ENCODE data around the gene NPM1. TPM values are rescaled to one million over a fixed set of nuclear protein-coding genes. Genes with fewer than 3 reads are reported as not detected.

Gene NPM1
- total and polyA plus RNA-seq, 9 donors = 953 to 1,914 (median 1,097) TPM

DNA sequence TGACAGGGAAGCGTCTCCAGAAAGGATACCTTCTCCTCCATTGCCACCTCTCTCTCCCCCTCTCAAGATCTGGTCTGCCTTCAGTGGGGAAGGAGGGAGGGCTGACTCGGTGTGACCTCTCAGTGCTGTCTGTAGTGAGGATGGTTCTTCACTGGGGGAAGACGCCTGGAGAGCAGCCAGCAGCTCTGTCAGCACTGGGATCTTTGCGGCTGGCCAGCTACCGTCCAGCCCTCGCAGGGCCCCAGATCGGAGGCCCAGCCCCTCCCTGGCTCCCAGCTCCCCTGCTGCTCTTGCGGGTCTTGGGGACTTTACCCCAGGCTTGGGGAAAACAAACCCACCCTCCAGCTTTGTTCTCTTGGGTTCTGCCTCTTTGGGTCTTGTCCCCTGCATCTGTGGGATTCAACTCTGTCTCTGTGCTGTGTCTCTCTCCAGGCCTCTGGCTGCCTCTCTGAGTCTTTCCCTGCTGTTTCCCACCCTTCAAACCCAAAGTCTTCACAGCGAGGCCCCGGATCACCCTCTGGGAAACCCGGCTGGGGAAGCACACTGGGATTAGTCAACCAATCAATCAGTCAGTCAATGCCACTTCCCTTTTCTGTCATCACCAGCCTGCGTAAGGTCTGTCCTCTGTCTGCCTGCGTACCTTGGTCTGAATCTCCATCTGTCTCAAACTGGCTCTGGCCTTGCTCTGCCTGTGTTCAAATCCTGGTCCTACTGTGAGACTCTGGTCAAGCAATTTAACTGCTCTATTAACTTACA is 54.8 kb downstream of the NPM1 start:
- peak; percentile 78 for DNase-seq
- no peak overlapping the region for H3K4me3 ChIP-seq (ENCODE audit: low read length)
- WGBS (ENCODE audit: insufficient coverage) = 37% methylated on average over 11 of the region's 13 CpGs
- H3K4me1 ChIP-seq (ENCODE audit: control insufficient read depth, insufficient read depth, low read length) = peaks cover 27% of the 10 kb centered on the region
- no peak overlapping the region for H3K27ac ChIP-seq (ENCODE audit: low read length)
- no peaks in the 10 kb centered on the region for H3K27me3 ChIP-seq (ENCODE audit: control insufficient read depth, insufficient read depth, low read length)
- H3K36me3 ChIP-seq (ENCODE audit: control insufficient read depth, insufficient read depth, low read length) = peaks cover 3% of the 10 kb centered on the region
- H3K9me3 ChIP-seq (replicated peaks; ENCODE audit: control insufficient read depth, low read depth, low read length) = no peaks in the 10 kb centered on the region

DNA sequence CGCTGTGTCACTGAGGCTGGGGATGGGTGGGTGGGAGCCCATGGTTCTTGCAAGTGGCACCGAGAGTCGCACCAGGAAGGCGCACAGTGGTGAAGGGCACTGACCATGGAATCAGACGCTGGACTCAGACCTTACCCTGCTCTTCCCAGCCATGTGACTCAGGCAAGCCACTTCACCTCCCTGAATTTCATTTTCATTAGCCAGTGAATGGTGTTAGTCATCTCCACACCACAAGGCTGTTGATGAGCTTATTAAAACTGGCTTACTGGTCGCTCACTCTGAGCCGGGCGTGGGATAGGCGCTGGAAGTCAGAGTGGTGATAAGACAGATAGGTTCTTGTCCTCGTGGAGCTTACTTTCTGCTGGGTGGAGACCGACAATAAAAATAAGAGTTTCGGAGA is 56.9 kb downstream of the NPM1 start:
- Histone ChIP-seq H3K9me3 (replicated peaks; ENCODE audit: control insufficient read depth, low read depth, low read length) (no peaks in the 10 kb centered on the region), H3K36me3 (ENCODE audit: control insufficient read depth, insufficient read depth, low read length) (peaks cover 2% of the 10 kb centered on the region), H3K27ac (ENCODE audit: low read length) (no peak overlapping the region), H3K27me3 (ENCODE audit: control insufficient read depth, insufficient read depth, low read length) (no peaks in the 10 kb centered on the region), H3K4me3 (ENCODE audit: low read length) (no peak overlapping the region), H3K4me1 (ENCODE audit: control insufficient read depth, insufficient read depth, low read length) (peaks cover 22% of the 10 kb centered on the region)
- 97% methylated on average over 12 of the region's 12 CpGs for WGBS (ENCODE audit: insufficient coverage)
- DNase-seq = no peak

DNA sequence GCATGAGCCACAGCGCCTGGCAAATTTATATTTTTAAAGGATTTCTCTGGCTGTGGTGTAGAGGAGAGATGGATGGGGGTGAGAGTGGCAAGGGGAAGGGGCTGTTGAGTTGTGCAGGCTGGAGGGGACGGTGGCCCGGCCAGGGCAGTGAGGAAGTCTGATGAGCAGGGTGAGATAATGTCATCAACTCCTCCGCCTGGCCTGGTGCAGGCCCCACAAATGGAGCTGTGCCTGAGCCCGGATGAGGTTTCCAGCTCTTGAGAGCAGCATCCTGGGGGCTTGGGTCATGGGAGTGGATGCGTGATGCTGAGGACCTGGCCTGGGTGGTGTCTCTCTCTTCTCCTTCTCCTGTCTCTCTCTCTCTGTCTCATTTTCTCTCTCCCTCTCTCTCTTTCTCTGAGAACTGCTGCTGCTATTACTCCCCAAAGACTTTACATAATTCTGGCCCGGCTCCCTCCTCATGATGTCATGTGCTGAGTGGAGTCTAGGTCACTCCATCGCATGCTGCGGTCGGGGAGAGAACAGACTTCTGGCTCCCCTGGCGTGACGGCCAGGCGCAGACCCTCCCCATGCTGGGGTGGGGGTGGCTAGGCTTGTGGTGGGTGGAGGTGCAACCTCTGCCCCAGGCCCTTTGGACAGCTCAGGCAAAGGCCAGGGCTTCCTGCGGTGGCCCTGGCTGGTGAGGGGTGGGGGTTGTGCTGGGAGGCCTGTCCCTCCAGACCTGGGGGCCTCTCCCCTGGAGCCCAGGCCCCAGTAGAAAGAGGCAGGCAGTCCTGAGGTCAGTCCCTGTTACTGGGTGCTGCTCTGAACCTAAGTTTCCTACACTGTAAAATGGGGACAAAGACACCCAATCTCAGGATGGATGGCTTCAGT is 58.2 kb downstream of the NPM1 start:
- 23% methylated on average over 3 of the region's 14 CpGs for WGBS (ENCODE audit: insufficient coverage)
- Histone ChIP-seq H3K36me3 (ENCODE audit: control insufficient read depth, insufficient read depth, low read length) (peaks cover 2% of the 10 kb centered on the region), H3K4me3 (ENCODE audit: low read length) (no peak overlapping the region), H3K4me1 (ENCODE audit: control insufficient read depth, insufficient read depth, low read length) (peaks cover 29% of the 10 kb centered on the region), H3K27ac (ENCODE audit: low read length) (peak overlapping the region; percentile 67), H3K27me3 (ENCODE audit: control insufficient read depth, insufficient read depth, low read length) (peaks cover 3% of the 10 kb centered on the region), H3K9me3 (replicated peaks; ENCODE audit: control insufficient read depth, low read depth, low read length) (no peaks in the 10 kb centered on the region)
- DNase-seq = peak; percentile 97

DNA sequence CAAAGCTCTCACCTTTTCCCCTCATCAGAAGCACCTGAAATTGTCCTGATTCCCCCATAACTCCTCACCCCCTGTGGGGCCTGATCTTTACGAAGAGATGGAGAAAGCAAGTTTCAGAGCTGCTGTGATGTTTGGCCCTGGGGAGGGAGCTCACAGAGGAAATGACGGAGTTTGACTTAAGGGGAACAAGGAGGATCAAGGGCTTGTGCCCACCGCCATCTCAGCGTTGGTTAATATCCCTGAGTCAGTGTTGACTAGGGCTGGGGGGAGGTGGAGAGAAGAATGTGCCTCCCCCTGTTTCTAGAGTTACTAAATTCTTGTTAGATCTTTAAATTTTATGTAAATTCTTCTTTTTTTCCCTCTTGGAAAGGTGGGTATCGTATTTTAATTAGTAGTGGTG is 59.6 kb downstream of the NPM1 start:
- WGBS (ENCODE audit: insufficient coverage) = 86% methylated on average over 1 of the region's 5 CpGs
- Histone ChIP-seq H3K4me1 (ENCODE audit: control insufficient read depth, insufficient read depth, low read length) (peaks cover 28% of the 10 kb centered on the region), H3K4me3 (ENCODE audit: low read length) (no peak overlapping the region)

DNA sequence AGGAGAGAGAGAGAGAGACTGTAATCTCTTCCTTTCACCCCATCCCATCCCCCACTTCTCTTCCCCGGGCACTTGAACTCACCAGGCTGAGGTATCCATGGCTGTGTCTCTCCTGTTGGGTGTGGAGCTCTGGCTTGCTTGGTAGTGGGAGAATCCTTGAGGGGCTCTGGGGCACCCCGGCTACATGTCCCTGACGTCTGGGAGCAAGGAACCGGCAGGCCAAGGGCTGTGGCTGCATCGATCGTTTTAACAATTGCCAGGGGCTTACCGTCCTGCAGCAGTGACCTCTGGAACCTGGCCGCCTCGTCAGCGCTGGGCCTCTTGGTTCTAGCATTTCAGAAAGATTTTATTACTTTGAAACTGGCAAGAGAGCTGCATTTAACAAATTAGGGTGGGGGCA is 61.8 kb downstream of the NPM1 start:
- DNase-seq = no peak
- WGBS (ENCODE audit: insufficient coverage) = 64% methylated on average over 9 of the region's 10 CpGs
- Histone ChIP-seq H3K4me3 (ENCODE audit: low read length) (no peak overlapping the region), H3K27ac (ENCODE audit: low read length) (no peak overlapping the region), H3K27me3 (ENCODE audit: control insufficient read depth, insufficient read depth, low read length) (peaks cover 8% of the 10 kb centered on the region), H3K36me3 (ENCODE audit: control insufficient read depth, insufficient read depth, low read length) (peaks cover 11% of the 10 kb centered on the region), H3K9me3 (replicated peaks; ENCODE audit: control insufficient read depth, low read depth, low read length) (no peaks in the 10 kb centered on the region), H3K4me1 (ENCODE audit: control insufficient read depth, insufficient read depth, low read length) (peaks cover 23% of the 10 kb centered on the region)

More for the DNA sequence above, 59.6 kb downstream of the NPM1 start:
- Histone ChIP-seq H3K27ac (ENCODE audit: low read length) (no peak overlapping the region), H3K9me3 (replicated peaks; ENCODE audit: control insufficient read depth, low read depth, low read length) (no peaks in the 10 kb centered on the region), H3K27me3 (ENCODE audit: control insufficient read depth, insufficient read depth, low read length) (peaks cover 8% of the 10 kb centered on the region), H3K36me3 (ENCODE audit: control insufficient read depth, insufficient read depth, low read length) (peaks cover 11% of the 10 kb centered on the region)
- DNase-seq = no peak

DNA sequence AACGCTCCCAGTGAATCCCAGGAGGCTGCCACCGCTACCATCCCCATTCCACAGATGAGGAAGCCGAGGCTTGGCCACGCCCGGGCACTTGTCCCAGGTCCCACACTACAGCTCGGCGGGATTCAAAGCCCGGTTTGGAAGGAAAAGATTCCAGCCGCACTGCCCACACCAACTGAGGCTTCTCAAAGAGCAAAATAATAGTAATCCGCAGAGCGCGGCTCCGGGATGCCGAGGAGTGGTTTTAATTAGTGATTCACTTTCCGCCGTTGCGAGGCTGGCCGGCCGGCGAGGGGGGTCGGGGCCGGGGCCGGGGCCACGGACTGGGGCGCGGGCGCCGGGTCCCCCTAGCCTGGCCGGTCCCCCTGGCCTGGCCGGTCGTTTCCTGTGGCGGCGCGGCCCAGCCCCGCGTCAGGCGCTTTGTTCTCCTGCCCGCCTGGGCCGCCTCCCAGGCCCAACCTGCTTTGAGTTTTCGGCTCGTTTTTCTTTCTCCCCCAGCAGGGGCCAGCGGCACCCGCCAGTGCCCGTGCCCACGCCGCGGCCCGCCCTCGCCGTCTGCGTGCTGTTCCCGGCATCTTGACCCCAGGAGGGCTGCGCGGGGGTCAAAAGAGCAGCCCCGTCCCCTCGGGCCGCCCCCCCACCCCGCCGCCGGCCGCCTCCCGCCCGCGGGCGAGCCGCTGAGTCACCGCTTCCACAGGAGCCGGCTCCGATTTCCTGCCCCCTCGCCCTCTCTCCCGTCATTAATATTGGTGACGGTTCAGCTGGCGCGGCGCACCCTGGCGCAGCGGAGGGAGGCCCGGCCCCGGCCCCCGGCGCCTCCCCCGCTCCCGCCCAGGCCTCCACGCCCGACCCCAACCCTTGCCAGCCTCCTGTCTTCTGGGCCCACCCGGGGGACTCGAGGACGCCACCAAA is 63.0 kb downstream of the NPM1 start:
- whole genome bisulfite sequencing (ENCODE audit: insufficient coverage) = 11% methylated on average over 83 of the region's 88 CpGs
- H3K36me3 ChIP-seq (ENCODE audit: control insufficient read depth, insufficient read depth, low read length) = peaks cover 14% of the 10 kb centered on the region
- peaks cover 8% of the 10 kb centered on the region for H3K27me3 ChIP-seq (ENCODE audit: control insufficient read depth, insufficient read depth, low read length)
- H3K27ac ChIP-seq (ENCODE audit: low read length) = peak overlapping the region; percentile 59
- peak overlapping the region; percentile 17 for H3K4me3 ChIP-seq (ENCODE audit: low read length)
- H3K9me3 ChIP-seq (replicated peaks; ENCODE audit: control insufficient read depth, low read depth, low read length) = no peaks in the 10 kb centered on the region
- H3K4me1 ChIP-seq (ENCODE audit: control insufficient read depth, insufficient read depth, low read length) = peaks cover 20% of the 10 kb centered on the region
- peak; percentile 81 for DNase-seq

DNA sequence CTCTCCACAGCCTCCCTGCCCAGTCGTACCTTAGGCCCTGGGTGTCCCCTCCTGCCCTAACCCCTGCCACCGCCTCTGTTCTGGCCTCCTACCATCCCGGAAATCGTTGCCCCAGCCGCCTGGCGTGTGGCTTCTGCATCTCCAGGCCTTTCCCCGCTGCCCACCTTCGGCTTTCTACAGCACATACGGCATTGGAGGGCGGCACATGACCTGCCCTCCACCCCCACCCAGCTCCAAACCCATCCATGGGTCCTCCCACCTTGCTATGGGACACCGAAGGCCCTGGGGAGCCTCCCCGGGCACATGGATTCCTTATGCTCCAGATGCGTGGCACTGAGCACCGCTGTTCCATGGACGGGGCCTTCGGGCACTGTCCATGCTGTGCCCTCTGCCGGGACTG is 63.8 kb downstream of the NPM1 start:
- no peak for DNase-seq
- Histone ChIP-seq H3K27me3 (ENCODE audit: control insufficient read depth, insufficient read depth, low read length) (peaks cover 11% of the 10 kb centered on the region), H3K4me3 (ENCODE audit: low read length) (no peak overlapping the region), H3K9me3 (replicated peaks; ENCODE audit: control insufficient read depth, low read depth, low read length) (no peaks in the 10 kb centered on the region), H3K4me1 (ENCODE audit: control insufficient read depth, insufficient read depth, low read length) (peaks cover 13% of the 10 kb centered on the region), H3K36me3 (ENCODE audit: control insufficient read depth, insufficient read depth, low read length) (peaks cover 18% of the 10 kb centered on the region), H3K27ac (ENCODE audit: low read length) (peak overlapping the region; percentile 20)
- WGBS (ENCODE audit: insufficient coverage) = 78% methylated on average over 16 of the region's 17 CpGs

DNA sequence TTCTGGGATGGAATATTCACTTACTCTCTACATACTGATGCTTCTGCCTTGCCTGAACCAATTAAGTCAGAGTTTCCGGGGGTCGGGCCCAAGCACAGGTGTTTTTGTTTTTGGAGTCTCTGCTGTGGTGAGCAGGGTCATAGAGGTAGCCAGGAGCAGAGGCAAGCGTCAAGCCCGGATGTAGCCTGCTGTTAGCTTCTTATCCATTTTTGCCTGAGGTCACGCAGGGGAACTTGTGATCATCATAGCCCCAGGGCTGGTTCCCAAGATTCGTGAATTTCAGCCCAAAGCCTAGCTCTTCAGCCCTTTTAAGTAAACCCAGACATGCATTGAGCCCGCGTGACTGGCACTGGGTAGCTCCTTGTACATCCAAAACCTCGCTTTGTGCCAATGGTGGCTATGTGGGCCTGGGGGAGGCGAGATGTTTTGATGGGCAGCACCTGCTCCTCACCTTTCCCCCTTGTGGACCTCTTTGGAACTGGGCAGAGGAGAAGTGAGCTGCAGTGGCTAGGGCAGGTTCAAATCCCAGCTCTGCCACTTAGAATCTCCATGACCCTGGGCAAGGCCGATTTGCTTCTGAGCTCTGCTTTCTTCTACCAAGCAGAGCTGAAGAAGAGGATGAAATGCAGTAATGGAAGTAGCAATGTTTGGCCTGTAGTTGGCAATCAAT is 65.5 kb downstream of the NPM1 start:
- no peak overlapping the region for H3K4me3 ChIP-seq (ENCODE audit: low read length)
- H3K36me3 ChIP-seq (ENCODE audit: control insufficient read depth, insufficient read depth, low read length) = peaks cover 30% of the 10 kb centered on the region
- 72% methylated on average over 4 of the region's 11 CpGs for WGBS (ENCODE audit: insufficient coverage)
- no peaks in the 10 kb centered on the region for H3K9me3 ChIP-seq (replicated peaks; ENCODE audit: control insufficient read depth, low read depth, low read length)
- H3K27ac ChIP-seq (ENCODE audit: low read length) = no peak overlapping the region
- peaks cover 11% of the 10 kb centered on the region for H3K4me1 ChIP-seq (ENCODE audit: control insufficient read depth, insufficient read depth, low read length)
- peaks cover 11% of the 10 kb centered on the region for H3K27me3 ChIP-seq (ENCODE audit: control insufficient read depth, insufficient read depth, low read length)
- no peak for DNase-seq

DNA sequence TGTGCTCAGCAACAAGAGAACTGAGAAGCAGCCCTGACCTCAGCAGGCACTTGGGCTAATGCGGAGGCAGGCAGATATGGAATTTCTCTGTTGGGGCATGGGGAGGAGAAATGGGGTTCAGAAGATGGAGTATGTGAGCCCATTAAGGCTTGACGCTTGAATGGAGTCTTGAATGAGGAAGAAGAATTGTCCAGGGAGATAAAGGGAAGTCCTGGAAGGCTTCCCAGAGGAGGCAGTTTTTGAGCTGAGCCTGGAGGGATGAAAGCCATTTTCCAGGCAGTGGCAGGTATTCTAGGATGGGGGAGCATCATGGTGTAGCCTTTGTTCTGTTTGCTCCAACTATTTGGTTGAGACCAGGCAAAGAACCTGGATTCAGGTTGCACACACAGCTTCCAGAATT is 66.3 kb downstream of the NPM1 start:
- H3K9me3 ChIP-seq (replicated peaks; ENCODE audit: control insufficient read depth, low read depth, low read length) = no peaks in the 10 kb centered on the region
- peaks cover 29% of the 10 kb centered on the region for H3K36me3 ChIP-seq (ENCODE audit: control insufficient read depth, insufficient read depth, low read length)
- H3K4me3 ChIP-seq (ENCODE audit: low read length) = no peak overlapping the region
- peaks cover 14% of the 10 kb centered on the region for H3K27me3 ChIP-seq (ENCODE audit: control insufficient read depth, insufficient read depth, low read length)
- DNase-seq = no peak
- WGBS (ENCODE audit: insufficient coverage) = 89% methylated on average over 2 of the region's 2 CpGs
- no peak overlapping the region for H3K27ac ChIP-seq (ENCODE audit: low read length)
- H3K4me1 ChIP-seq (ENCODE audit: control insufficient read depth, insufficient read depth, low read length) = peaks cover 11% of the 10 kb centered on the region

Data from muscle of leg (tissue), 11 donors.